GM15510 (cell line): ENCODE data around the gene PIH1D1.

Experiments
- POLR2A ChIP-seq: IDR thresholded peaks from 3 replicates; pipeline ENCODE4 v1.6.1; 2011; ENCODE audit warnings: borderline replicate concordance; ENCODE audit not compliant: insufficient read length; ENCODE audit errors: extremely low read depth

Gene PIH1D1

DNA sequence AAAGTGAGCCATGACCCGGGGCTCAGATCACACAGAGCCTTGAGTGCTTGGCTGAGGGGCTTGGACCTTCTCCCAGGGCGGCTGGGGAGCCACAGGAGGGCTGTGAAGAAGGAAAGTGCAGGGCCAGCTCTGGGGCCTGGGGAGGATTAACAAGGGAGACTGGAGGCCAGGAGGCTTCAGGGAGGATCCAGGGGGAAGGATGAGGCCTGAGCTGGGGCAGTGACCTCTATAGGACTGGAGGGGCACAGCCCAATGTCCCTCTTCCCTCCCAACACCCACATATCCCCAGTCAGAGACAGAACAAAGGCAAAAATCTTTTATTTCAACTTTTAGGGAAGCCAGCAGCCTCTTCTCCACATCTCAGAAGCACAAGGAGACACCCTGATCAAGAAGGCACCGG lies 5.6 kb downstream of the PIH1D1 start:
- TF ChIP-seq POLR2A = no peak

DNA sequence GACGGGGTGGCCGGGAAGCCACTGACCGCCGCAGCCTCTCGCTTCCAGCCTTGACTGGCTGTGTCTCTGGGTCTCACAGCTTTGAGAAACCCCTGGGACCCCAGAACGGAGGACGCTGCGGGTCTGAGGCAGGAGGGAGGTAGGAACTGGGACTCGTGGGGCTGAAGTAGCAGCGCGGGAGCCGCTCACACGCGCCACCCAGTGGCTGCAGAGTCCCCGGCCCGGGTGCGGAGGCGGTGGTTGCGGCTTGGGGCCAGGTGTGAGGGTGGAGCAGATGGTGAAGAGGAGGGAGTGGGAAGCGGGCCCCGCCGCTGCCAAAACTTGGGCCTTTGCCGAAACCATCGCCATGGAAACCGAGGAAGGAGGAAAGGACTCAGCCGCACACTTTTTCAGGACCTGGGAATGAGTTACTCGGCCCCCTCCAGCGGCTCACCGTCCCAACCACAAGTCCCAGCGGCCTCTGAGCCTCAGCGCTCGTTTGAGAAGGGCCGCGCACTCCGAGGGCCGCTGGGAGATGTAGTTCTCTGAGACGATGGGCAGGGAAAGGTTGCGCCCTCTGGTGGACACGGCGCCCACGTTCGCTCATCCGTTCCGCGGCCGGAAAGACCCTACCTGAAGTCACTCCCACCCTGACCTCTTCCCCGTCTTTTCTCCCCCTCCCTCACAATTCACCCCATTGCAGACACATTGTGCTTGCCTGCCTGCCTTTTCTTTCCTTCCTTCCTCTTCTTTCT lies 8.1 kb downstream of the PIH1D1 start:
- TF ChIP-seq POLR2A = no peak

DNA sequence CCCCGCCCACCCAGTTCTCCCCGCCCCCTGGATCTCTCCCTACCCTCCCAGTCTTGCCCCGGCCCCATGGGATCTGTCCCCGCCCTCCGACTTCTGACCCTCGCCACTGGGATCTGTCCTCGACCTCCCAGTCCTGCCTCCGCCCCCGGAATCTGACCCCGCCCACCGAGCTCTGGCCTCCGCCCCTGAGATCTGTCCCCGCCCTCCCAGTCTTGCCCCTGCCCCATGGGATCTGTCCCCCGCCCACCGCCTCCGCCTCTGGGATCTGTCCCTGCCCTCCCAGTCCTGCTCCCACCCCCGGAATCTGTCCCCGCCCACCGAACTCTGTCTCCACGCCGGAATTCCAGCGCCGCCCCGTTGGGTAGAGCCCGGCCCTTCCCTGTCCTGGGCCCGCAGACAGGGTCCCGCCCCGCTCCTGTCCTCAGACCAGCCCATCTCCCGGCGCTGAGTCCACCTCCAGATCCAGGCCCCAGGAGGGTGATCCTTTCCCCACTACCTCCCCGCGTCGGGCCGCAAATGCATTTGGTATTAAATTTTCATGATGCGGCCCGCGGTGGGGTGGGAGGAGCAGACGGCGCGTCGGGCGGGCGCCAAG lies 8.7 kb downstream of the PIH1D1 start:
- no peak for TF ChIP-seq POLR2A

DNA sequence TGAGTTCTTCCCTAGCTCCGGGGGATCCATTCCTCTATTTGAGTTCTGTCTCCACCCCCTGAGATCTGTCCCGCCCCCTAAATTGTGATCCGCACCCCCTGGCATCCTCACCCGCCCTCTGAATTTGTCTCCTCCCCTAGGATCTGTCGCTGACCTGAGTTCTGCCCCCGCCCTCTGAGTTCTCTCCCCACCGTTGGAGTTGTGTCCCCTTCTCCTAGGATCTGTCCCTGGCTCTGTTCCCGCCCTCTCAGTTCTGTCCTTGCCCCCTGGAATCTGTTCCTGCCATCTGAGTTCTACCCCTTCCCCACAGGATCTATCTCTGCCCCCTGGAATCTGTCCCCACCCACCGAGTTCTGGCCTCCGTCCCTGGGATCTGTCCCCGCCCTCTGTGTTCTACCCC lies 9.3 kb downstream of the PIH1D1 start:
- TF ChIP-seq POLR2A = no peak

DNA sequence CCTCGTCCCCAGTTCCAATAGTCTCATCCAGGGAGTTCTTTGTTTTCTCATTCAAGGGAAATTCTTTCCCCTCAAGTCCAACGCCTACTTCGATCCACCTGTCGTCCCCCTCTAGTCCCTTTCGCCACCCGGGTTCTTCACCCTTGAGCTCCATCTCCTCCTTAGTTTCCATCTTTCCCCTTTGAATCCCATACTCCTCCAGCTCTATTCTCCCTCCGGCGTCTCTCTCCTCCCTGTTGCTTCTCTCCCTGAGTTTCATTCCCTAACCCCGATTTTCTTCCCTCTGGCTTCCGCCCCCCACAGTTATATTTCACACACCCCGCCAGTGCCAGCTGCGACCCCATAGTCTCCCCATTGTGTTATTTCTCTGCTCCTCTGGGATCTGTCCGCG lies 9.7 kb downstream of the PIH1D1 start:
- no peak for TF ChIP-seq POLR2A

DNA sequence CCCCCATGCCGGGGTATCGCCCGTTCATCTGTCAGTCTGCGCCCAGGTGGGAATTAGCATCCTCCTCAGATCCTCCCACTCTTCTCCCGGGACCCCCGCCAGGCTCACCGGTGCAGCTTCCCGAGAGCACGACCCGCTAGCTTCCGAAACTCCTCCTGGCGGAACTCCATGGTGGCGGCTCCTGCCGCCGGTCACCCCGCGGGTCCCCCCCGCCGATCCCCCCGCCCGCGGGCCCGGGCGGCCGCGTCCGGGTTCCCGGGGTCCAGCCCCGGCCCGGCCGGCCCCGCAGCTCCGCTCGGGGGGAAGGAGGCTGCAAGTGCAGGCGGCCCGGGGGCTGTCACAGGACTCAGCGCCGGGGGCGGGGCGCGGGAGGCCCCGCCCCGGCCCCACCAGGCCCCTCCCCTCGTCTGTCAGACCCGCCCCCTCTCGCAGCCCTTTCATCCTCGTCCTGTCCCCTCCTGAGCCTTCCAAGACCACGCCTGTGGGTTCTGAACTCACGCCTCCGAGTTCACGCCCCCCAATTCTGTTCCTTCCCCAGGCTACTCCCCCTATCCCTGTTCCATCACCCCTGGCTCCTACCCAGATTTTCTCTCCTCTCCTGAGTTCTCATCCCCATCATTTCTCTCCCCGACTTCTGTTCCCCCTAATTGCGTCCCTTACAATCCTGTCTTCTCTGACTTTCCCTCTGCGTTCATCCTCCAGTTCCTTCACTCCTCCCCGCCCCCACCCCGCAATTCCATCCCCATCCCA lies 10.2 kb downstream of the PIH1D1 start, which contains the start of gene SLC17A7:
Gene SLC17A7 (minus strand): TSS at position 318 of the 750 bp plus-strand sequence. CDS start 148 bp downstream, at position 170.
- no peak for TF ChIP-seq POLR2A

DNA sequence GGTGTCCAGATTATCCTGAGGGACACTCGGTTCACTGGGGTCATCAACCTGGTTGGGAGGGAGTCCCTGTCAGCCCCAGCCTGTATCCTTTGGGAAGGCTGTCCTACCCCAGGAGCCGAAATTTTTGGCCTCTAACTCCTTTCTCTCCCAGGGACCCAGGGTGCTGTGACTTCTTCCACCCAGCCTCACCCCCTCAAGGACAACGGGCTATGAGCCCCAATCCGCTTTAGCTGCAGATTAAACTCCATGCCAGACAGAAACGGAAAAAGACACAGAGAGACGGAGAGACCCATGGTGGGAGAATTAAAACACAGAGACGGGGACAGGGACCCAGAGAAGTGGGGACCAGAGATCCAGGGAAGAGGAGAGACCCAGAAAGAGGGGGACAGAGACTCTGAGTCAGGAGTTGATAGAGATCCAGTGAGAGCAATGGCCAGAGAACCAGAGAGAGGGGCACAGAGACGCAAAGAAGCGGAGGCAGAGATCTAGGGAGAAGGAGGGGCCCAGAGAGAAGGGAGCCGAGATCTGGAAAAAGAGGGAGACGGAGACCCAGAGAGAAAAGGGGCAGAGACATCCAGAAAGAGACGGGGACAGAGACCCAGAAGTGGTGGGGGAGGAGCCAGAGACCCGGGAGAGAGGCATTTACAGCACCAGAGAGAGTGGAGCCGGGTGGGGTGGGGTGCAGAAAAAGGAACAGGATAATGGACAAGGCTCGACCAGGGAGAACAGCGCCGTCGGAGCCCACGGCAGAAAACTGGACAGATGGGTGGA lies 11.0 kb downstream of the PIH1D1 start:
- no peak for TF ChIP-seq POLR2A

DNA sequence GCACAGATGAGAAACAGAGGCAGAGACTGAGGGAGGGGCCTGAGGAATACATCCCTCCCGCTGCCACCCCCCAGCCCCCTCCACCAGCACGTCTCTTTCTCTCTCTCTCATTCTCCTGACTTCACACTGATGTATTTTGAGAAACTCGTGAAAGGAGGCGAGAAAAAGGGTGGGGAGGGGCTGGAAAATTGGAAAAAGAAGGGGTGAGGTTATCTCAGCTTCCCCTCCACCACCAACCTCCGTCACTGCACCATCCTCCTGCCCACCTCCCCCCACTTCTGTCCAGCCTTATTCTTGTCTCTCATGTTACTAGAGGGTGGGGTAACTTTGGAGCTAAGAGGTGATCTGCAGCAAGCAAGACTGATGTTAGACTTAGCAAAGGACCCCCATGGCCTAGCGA lies 11.8 kb downstream of the PIH1D1 start:
- no peak for TF ChIP-seq POLR2A

DNA sequence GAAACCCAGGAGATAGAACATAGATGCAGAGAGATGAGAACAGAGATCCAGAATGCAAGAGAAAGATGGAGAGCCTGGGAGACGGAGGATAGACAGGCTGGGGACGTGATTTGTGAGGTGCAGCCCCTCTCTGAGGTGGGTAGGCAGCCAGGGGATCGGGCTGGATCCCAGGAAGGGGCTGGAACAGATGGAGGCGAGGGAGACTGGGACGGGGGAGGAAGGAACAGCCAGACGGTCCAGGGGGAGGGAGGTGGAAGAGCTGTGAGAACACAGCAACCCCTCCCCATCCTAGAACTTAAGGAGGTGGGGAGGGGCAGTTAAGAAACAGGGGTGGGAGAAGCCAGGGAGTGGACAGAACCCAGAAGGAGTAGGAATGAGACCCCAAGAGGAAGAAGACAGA lies 13.4 kb downstream of the PIH1D1 start:
- no peak for TF ChIP-seq POLR2A

DNA sequence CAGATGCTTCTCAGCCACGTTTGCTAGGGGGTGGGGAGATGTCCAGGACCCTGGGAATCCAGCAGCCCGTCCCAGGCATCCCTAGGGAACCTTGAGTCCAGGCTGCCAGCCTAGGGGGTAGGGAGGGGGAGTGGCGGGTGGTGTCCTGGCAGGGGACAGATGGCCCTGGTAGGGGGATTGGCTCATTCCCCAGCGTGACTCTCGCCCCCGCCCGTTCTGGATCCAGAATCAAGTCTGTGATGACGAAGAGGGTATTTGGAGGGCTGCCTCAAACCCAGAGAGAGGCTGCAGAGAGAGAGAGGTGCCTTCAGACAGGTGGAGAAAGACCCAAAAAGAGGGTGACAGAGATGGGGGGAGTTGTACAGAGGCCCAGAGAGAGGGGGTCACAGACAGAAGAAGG lies 14.4 kb downstream of the PIH1D1 start:
- no peak for TF ChIP-seq POLR2A

DNA sequence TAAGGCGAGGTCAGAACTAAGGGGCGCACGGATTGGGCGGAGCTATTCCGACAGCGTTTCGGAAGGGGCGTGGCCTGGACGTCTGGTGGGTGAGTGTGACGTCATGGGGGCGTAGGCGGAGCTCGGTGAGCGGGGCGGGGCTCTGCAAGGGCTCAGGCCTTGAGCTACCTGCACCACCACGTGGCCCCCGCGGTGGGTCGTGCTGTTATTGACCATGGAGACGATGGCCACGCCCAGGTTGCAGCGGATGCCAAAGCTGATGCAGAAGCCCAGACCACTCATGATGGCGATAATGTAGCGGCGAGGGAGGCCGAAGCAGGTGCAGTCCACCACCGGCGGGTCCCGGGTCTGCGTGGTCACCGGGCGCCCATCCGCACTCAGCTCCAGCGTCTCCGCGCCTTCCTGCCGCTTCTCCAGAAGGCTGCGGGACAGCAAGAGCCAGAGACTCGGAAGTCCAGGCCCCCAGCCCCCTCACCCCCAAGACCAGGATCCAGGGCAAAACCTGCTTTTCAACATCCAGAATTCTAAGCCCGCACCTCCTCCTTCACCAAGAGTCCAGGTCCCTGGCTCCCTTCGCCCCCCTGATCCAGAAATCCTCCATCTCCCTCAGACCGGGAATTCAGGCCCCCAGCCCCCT lies 15.1 kb downstream of the PIH1D1 start:
- TF ChIP-seq POLR2A = no peak

DNA sequence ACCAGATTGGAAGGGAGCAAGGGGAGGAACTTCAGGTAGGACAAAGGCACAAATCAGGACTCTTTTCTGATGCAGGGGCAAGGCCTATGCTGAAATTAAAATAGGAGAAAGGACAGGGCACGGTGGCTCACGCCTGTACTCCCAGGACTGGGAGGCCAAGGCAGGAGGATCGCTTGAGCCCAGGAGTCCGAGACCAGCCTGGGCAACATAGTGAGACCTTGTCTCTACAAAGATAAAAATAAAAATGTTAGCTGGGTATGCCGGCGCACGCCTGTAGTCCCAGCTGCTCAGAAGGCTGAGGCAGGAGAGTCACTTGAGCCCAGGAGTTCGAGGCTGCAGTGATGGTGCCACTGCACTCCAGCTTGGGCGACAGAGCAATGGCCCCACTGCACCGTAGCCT lies 15.9 kb downstream of the PIH1D1 start:
- no peak for TF ChIP-seq POLR2A

DNA sequence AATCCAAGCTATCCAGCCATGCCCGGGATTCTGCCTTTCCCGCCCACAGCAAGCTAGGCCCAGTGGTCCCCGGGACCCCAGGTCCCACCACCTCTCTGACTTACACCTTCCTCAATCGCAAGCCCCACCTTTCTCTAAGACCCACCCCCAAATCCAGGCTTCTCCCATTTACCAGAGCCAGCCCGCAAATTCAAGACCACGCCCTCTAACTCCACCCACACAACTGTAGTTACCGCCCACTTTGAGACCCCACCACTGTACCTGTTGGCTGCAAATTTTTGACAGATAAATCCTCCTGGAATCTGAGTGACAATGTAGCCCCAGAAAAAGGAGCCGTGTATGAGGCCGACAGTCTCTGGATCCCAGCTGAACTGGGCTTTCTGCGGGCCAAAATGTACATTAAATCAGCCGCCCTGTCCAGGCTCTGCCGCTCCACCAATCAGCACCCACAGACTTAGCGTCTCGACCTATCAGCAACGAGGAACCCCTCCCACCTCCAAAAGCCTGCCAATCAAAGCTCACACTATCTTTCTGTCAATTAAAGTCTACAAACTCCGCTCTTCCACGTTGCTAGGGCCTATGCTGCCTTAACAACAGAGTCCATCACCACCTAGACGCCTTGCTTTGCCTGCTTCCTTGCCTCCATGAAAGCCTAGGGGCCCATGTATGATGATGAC lies 16.6 kb downstream of the PIH1D1 start:
- no peak for TF ChIP-seq POLR2A
